Renal cortical epithelial cell (primary cell): ENCODE measurements around the gene DTWD1. TPM values are rescaled to one million over a fixed set of nuclear protein-coding genes. Genes with fewer than 3 reads are reported as not detected.
"Not testable (repeated sequence)": the region's sequence is repeated elsewhere in the genome, so short reads cannot be mapped to it uniquely, and the experiment has no call there.

Source experiments
- DNase-seq: peaks from one replicate; pipeline ENCODE4 v3.0.0-alpha.2; 2011; ENCODE audit warnings: low read depth
- total RNA-seq: library from RNA; depleted of rRNA; stranded (reverse); fragments of >200 nt; gene quantifications from 2 replicates; pipeline ENCODE4 v1.2.3, GENCODE V29; 2014

DTWD1 gene
- 15.3 and 18.1 TPM in 2 replicates for total RNA-seq

- DNase-seq: peak; percentile 88
Measured at GRCh38 chr15:49620658-49621368, at the start of gene DTWD1, which contains the start of gene FAM227B. Gene DTWD1, plus strand, starts transcription at chr15:49621048. Its CDS starts 4,120 bp downstream, at chr15:49625168. Gene FAM227B, minus strand, starts transcription at chr15:49620818. Its CDS starts 5,647 bp downstream, at chr15:49615171.

GRCh38 chr15:49573421-49573820, 47.4 kb upstream of the DTWD1 start:
- no peak for DNase-seq

- no peak for DNase-seq
Measured at GRCh38 chr15:49589030-49589429, 31.8 kb upstream of the DTWD1 start.

- not testable (repeated sequence) for DNase-seq
Measured at GRCh38 chr15:49592829-49593316, 28.0 kb upstream of the DTWD1 start.

- DNase-seq: no peak
Measured at GRCh38 chr15:49604625-49605409, 16.0 kb upstream of the DTWD1 start.

GRCh38 chr15:49605588-49605987, 15.3 kb upstream of the DTWD1 start:
- DNase-seq: no peak

GRCh38 chr15:49606594-49606993, 14.3 kb upstream of the DTWD1 start:
- DNase-seq: no peak

- DNase-seq: no peak
Measured at GRCh38 chr15:49610157-49610918, 10.5 kb upstream of the DTWD1 start.

GRCh38 chr15:49612240-49612639, 8.6 kb upstream of the DTWD1 start:
- DNase-seq: not testable (repeated sequence)

- DNase-seq: no peak
Measured at GRCh38 chr15:49619226-49619625, 1.6 kb upstream of the DTWD1 start.

GRCh38 chr15:49620199-49620598, 649 bp upstream of the DTWD1 start:
- DNase-seq: peak; percentile 69

- no peak for DNase-seq
Measured at GRCh38 chr15:49621401-49621811, 558 bp downstream of the DTWD1 start.

GRCh38 chr15:49621887-49622286, 1.0 kb downstream of the DTWD1 start:
- peak; percentile 25 for DNase-seq

- DNase-seq: no peak
Measured at GRCh38 chr15:49622561-49622960, 1.7 kb downstream of the DTWD1 start.

- no peak for DNase-seq
Measured at GRCh38 chr15:49624056-49624455, 3.2 kb downstream of the DTWD1 start.

- DNase-seq: no peak
Measured at GRCh38 chr15:49625460-49626036, 4.7 kb downstream of the DTWD1 start.

GRCh38 chr15:49627407-49627877, 6.6 kb downstream of the DTWD1 start:
- DNase-seq: peak; percentile 55

GRCh38 chr15:49628379-49628778, 7.5 kb downstream of the DTWD1 start:
- DNase-seq: no peak

GRCh38 chr15:49637857-49638256, 17.0 kb downstream of the DTWD1 start:
- DNase-seq: no peak

- no peak for DNase-seq
Measured at GRCh38 chr15:49644364-49644794, 23.5 kb downstream of the DTWD1 start.

- DNase-seq: peak; percentile 22
Measured at GRCh38 chr15:49645277-49645676, 24.4 kb downstream of the DTWD1 start.
